Fibroblast of lung (primary cell): ENCODE data around the gene HSF5.

ENCODE experiments used
- CTCF ChIP-seq, 2 donors: IDR thresholded peaks in 1 of 2; conservative IDR thresholded peaks in 1 of 2; 1 replicate in 1 of 2; 2 replicates in 1 of 2; pipeline ENCODE4 v1.5.1; 2011 to 2012; ENCODE audit warnings: low read length in 2 of 2, control low read depth in 1 of 2, inconsistent platforms in 1 of 2, low read depth in 1 of 2, mild to moderate bottlenecking in 1 of 2
- EZH2 ChIP-seq: IDR thresholded peaks from 2 replicates; pipeline ENCODE4 v1.5.1; 2012; ENCODE audit warnings: low read length, control low read depth, mild to moderate bottlenecking; ENCODE audit errors: missing control alignments

- no peak for TF ChIP-seq CTCF (conservative IDR thresholded peaks at IDR 0.05 in 1 of 2, IDR thresholded peaks at IDR 0.05 in 1 of 2; ENCODE audit: low read depth in 1 of 2, low read length in 2 of 2)
- no peak for TF ChIP-seq EZH2
Measured at GRCh38 chr17:58534331-58534730, 46.1 kb upstream of the HSF5 start.
